CD14-positive monocyte (primary cell): ENCODE measurements around the gene TFAM. TPM values are rescaled to one million over a fixed set of nuclear protein-coding genes. Genes with fewer than 3 reads are reported as not detected.

Experiments
- DNase-seq, 3 donors: peaks; one replicate each; pipeline ENCODE4 v3.0.0-alpha.2; 2011 to 2022
- H2AFZ ChIP-seq: 2 replicates; pipeline ENCODE4 v1.6.0; 2012; ENCODE audit warnings: mild to moderate bottlenecking, low read depth, low read length, inconsistent platforms; ENCODE audit not compliant: insufficient read depth, poor library complexity, severe bottlenecking
- H3K27ac ChIP-seq, 2 donors: 1 replicate in 1 of 2; 2 replicates in 1 of 2; pipeline ENCODE4 v1.5.1; 2012 to 2013; ENCODE audit warnings: low read length in 2 of 2, control low read depth in 1 of 2, inconsistent platforms in 1 of 2, low read depth in 1 of 2, mild to moderate bottlenecking in 1 of 2
- H3K27me3 ChIP-seq, 2 donors: one replicate each; pipeline versions ENCODE4 v1.6.0 to v1.6.1; 2011 to 2013; ENCODE audit warnings: low read length in 2 of 2; ENCODE audit not compliant: control insufficient read depth in 2 of 2, insufficient read depth in 2 of 2
- H3K36me3 ChIP-seq, 2 donors: replicated peaks in 1 of 2; 1 replicate in 1 of 2; 2 replicates in 1 of 2; pipeline versions ENCODE4 v1.5.1 to v1.6.1; 2012 to 2013; ENCODE audit warnings: low read length in 2 of 2, control low read depth in 1 of 2, inconsistent platforms in 1 of 2, mild to moderate bottlenecking in 1 of 2; ENCODE audit not compliant: insufficient read depth in 2 of 2, control insufficient read depth in 1 of 2
- H3K4me1 ChIP-seq, 2 donors: 1 replicate in 1 of 2; 2 replicates in 1 of 2; pipeline versions ENCODE4 v1.5.1 to v1.6.1; 2012 to 2013; ENCODE audit warnings: low read length in 2 of 2, control low read depth in 1 of 2, inconsistent platforms in 1 of 2, mild to moderate bottlenecking in 1 of 2, moderate library complexity in 1 of 2; ENCODE audit not compliant: insufficient read depth in 2 of 2, control insufficient read depth in 1 of 2
- H3K4me2 ChIP-seq: replicated peaks from 2 replicates; pipeline ENCODE3; 2012; ENCODE audit warnings: low read length, moderate library complexity, mild to moderate bottlenecking; ENCODE audit not compliant: poor library complexity, severe bottlenecking; ENCODE audit errors: extremely low read depth
- H3K4me3 ChIP-seq, 3 experiments: fragments of 200-600 bp in 1 of 3; sonication (generic) in 1 of 3; replicated peaks in 1 of 3; 1 replicate in 2 of 3; 2 replicates in 1 of 3; pipeline ENCODE4 v1.5.1; 2011 to 2013; ENCODE audit warnings: low read length in 3 of 3, mild to moderate bottlenecking in 3 of 3, control low read depth in 2 of 3, low read depth in 2 of 3, inconsistent platforms in 1 of 3, moderate library complexity in 1 of 3
- H3K79me2 ChIP-seq: 2 replicates; pipeline ENCODE4 v1.6.0; 2012; ENCODE audit warnings: mild to moderate bottlenecking, control low read depth, inconsistent platforms, low read length, moderate library complexity; ENCODE audit not compliant: insufficient read depth
- H3K9ac ChIP-seq: 2 replicates; pipeline ENCODE4 v1.6.0; 2017; ENCODE audit warnings: low read length, mild to moderate bottlenecking; ENCODE audit not compliant: insufficient read depth, poor library complexity, severe bottlenecking
- H3K9me3 ChIP-seq, 2 donors: replicated peaks in 1 of 2; 1 replicate in 1 of 2; 2 replicates in 1 of 2; pipeline versions ENCODE4 v1.5.1 to v1.6.1; 2012 to 2013; ENCODE audit warnings: low read length in 2 of 2, control low read depth in 1 of 2; ENCODE audit not compliant: control insufficient read depth in 1 of 2, insufficient read depth in 1 of 2
- H4K20me1 ChIP-seq: 2 replicates; pipeline ENCODE4 v1.6.0; 2012; ENCODE audit warnings: mild to moderate bottlenecking, low read length, control low read depth, moderate library complexity; ENCODE audit not compliant: insufficient read depth
- H3K27ac Mint-ChIP-seq, 7 donors: one replicate each; pipeline ENCODE4 v1.8.0; 2020; ENCODE audit warnings: mild to moderate bottlenecking in 7 of 7, mixed read lengths in 7 of 7, moderate library complexity in 6 of 7, inconsistent platforms in 2 of 7
- H3K27me3 Mint-ChIP-seq, 3 donors: one replicate each; pipeline ENCODE4 v1.8.0; 2021 to 2022; ENCODE audit warnings: low read depth in 3 of 3, mild to moderate bottlenecking in 3 of 3, mixed read lengths in 3 of 3, moderate library complexity in 3 of 3, inconsistent platforms in 1 of 3
- H3K36me3 Mint-ChIP-seq, 2 donors: one replicate each; pipeline ENCODE4 v1.8.0; 2020; ENCODE audit warnings: mixed read lengths in 2 of 2, inconsistent platforms in 1 of 2, mild to moderate bottlenecking in 1 of 2
- H3K4me1 Mint-ChIP-seq: one replicate; pipeline ENCODE4 v1.8.0; 2020; ENCODE audit warnings: mild to moderate bottlenecking, mixed read lengths
- H3K4me3 Mint-ChIP-seq, 2 donors: one replicate each; pipeline ENCODE4 v1.8.0; 2020; ENCODE audit warnings: mild to moderate bottlenecking in 2 of 2, mixed read lengths in 2 of 2, moderate library complexity in 1 of 2
- H3K9me3 Mint-ChIP-seq, 7 donors: one replicate each; pipeline ENCODE4 v1.8.0; 2020 to 2022; ENCODE audit warnings: mixed read lengths in 7 of 7, mild to moderate bottlenecking in 6 of 7, moderate library complexity in 6 of 7, inconsistent platforms in 2 of 7
- CTCF ChIP-seq: fragments of 200-600 bp; IDR thresholded peaks from one replicate; pipeline ENCODE4 v1.8.0; 2022; ENCODE audit warnings: antibody characterized with exemption, mild to moderate bottlenecking
- WGBS: methylation state at CpG from one replicate; pipeline ENCODE4 v1.1.5; 2013; ENCODE audit warnings: missing lambda C conversion rate; ENCODE audit not compliant: insufficient coverage; 5-methylcytosine and 5-hydroxymethylcytosine counted together
- intact Hi-C, 2 donors: fragments of 100-400 bp; cut with micrococcal nuclease; formaldehyde crosslinking; loops; one replicate each; pipeline versions ENCODE4 v1.15.0 to v1.15.1; 2023
- polyA plus RNA-seq, 3 donors: library from polyadenylated mRNA; depleted of rRNA in 1 of 3; unstranded in 2 of 3; stranded (reverse) in 1 of 3; fragments of 300-500 nt in 2 of 3; fragments of >200 nt in 1 of 3; fragmentation: Illumina TruSeq in 2 of 3; gene quantifications; 1 replicate in 2 of 3; 2 replicates in 1 of 3; pipeline ENCODE4 v1.2.3, GENCODE V29; 2012 to 2021

TFAM gene
- polyA plus RNA-seq, 3 donors: 5.9 to 34.4 (median 33.8) TPM

DNA sequence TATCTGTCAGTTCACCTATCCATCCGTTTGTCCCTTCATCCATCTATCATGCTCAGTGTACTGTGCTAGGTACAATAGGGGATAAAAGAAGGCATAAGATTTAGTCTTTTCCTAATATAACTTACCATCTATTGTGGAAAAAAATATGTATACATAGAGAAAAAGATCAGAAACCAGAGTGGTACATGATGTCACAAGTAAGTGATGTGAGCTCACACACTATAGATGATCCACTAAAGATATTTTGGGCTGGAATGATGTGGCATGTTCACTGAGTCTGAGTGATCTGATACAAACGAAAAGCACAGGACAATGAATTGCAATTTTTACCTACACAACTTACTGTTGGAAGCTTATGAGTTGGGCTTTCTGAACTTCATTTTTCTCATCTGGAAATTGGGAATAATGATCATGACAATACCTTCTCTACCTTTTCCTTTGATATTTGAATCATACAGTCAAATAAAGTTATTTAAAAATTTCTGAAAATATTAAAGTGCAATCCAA lies 2.7 kb upstream of the TFAM start:
- H2AFZ ChIP-seq: no peak overlapping the region
- no peak for TF ChIP-seq CTCF
- intact Hi-C loops: loop anchor here (5.0 kb wide), 1 partner anchor 50 kb away; no protein-coding TSS in a partner anchor
- DNase-seq: peak in 1 of 3 donors; percentile 8
- H3K4me3 ChIP-seq: peak overlapping the region in 1 of 3 experiments; percentile 93
- Mint-ChIP-seq H3K36me3 (peaks cover 9 to 21% of the 10 kb centered on the region in 2 donors), H3K4me3 (no peak overlapping the region), H3K9me3 (peaks cover 0 to 4% (median 0%) of the 10 kb centered on the region in 7 donors), H3K27me3 (no peaks in the 10 kb centered on the region), H3K27ac (peak overlapping the region in 5 of 7 donors; percentile 97 to 98 (median 97)), H3K4me1 (peaks cover 41% of the 10 kb centered on the region)
- no peak overlapping the region for H3K4me2 ChIP-seq
- H3K27me3 ChIP-seq: no peaks in the 10 kb centered on the region
- peaks cover 32 to 42% of the 10 kb centered on the region in 2 donors for H3K4me1 ChIP-seq
- peaks cover 0 to 2% of the 10 kb centered on the region in 2 donors for H3K36me3 ChIP-seq
- no peak overlapping the region for H3K9ac ChIP-seq
- H3K79me2 ChIP-seq: peaks cover 24% of the 10 kb centered on the region
- H3K9me3 ChIP-seq: no peaks in the 10 kb centered on the region
- no peaks in the 10 kb centered on the region for H4K20me1 ChIP-seq
- no CpG with 5 or more reads among the region's 2 CpGs for WGBS
- peak overlapping the region in 1 of 2 donors; percentile 97 for H3K27ac ChIP-seq

GRCh38 chr10:58384095-58384494 lies 1.1 kb upstream of the TFAM start:
- peak overlapping the region; percentile 97 for H3K27ac ChIP-seq
- WGBS: no CpG with 5 or more reads among the region's 3 CpGs
- H3K9me3 ChIP-seq: no peaks in the 10 kb centered on the region
- H3K4me1 Mint-ChIP-seq: peaks cover 41% of the 10 kb centered on the region
- H3K4me2 ChIP-seq: peak overlapping the region; percentile 86
- no peaks in the 10 kb centered on the region for H3K27me3 ChIP-seq
- H3K79me2 ChIP-seq: peaks cover 31% of the 10 kb centered on the region
- H3K9me3 Mint-ChIP-seq: peaks cover 0 to 4% (median 0%) of the 10 kb centered on the region in 7 donors
- H3K36me3 ChIP-seq: peaks cover 14 to 17% of the 10 kb centered on the region in 2 donors
- DNase-seq: peak; percentile 80 to 89 (median 87)
- H2AFZ ChIP-seq: peak overlapping the region; percentile 95
- H4K20me1 ChIP-seq: no peaks in the 10 kb centered on the region
- peaks cover 32 to 42% of the 10 kb centered on the region in 2 donors for H3K4me1 ChIP-seq
- peaks cover 16 to 24% of the 10 kb centered on the region in 2 donors for H3K36me3 Mint-ChIP-seq
- peak overlapping the region; percentile 68 to 93 (median 77) for H3K4me3 ChIP-seq
- intact Hi-C loops: loop anchor here (1.0 to 5.0 kb wide), 2 partner anchors 52 to 116 kb away; no protein-coding TSS in a partner anchor
- TF ChIP-seq CTCF: no peak
- H3K9ac ChIP-seq: peak overlapping the region; percentile 95
- H3K4me3 Mint-ChIP-seq: peak overlapping the region; percentile 97 to 99
- no peaks in the 10 kb centered on the region for H3K27me3 Mint-ChIP-seq
- peak overlapping the region; percentile 97 to 99 (median 98) for H3K27ac Mint-ChIP-seq
